Transverse colon (tissue), 3 donors: Measurements from ENCODE around the gene VPS11.

Source experiments
- POLR2A ChIP-seq: fragments of 450-650 bp; IDR thresholded peaks from one replicate; pipeline ENCODE4 v1.6.1; 2016; ENCODE audit warnings: antibody characterized with exemption, mild to moderate bottlenecking, moderate library complexity
- TF ChIP-seq, protein P1 (sequence below), 5 experiments: fragments of 200-600 bp in 3 of 5; fragments of 450-650 bp in 2 of 5; sonication (generic) in 3 of 5; IDR thresholded peaks; 1 replicate in 2 of 5; 2 replicates in 3 of 5; pipeline ENCODE4 v1.5.1; 2016 to 2017; ENCODE audit warnings: antibody characterized with exemption in 5 of 5, inconsistent platforms in 3 of 5, mild to moderate bottlenecking in 2 of 5, moderate library complexity in 1 of 5

GRCh38 chr11:119101759-119102423, 34.3 kb downstream of the VPS11 start, which contains the start of gene DPAGT1:
- TF ChIP-seq, protein P1, sequence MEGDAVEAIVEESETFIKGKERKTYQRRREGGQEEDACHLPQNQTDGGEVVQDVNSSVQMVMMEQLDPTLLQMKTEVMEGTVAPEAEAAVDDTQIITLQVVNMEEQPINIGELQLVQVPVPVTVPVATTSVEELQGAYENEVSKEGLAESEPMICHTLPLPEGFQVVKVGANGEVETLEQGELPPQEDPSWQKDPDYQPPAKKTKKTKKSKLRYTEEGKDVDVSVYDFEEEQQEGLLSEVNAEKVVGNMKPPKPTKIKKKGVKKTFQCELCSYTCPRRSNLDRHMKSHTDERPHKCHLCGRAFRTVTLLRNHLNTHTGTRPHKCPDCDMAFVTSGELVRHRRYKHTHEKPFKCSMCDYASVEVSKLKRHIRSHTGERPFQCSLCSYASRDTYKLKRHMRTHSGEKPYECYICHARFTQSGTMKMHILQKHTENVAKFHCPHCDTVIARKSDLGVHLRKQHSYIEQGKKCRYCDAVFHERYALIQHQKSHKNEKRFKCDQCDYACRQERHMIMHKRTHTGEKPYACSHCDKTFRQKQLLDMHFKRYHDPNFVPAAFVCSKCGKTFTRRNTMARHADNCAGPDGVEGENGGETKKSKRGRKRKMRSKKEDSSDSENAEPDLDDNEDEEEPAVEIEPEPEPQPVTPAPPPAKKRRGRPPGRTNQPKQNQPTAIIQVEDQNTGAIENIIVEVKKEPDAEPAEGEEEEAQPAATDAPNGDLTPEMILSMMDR (IDR thresholded peaks at IDR 0.05): no peak
- no peak for TF ChIP-seq POLR2A
